HG02798 (cell line): ENCODE measurements around the gene MRGPRF.

Experiments used
- ATAC-seq: cut with Tn5 transposase; IDR thresholded peaks from one replicate; pipeline ENCODE4 v1.9.1; 2021; ENCODE audit warnings: mild to moderate bottlenecking; ENCODE audit not compliant: unreplicated experiment, poor library complexity

MRGPRF gene

GRCh38 chr11:69030301-69030700 is 17.3 kb upstream of the MRGPRF start:
- ATAC-seq = no peak

- ATAC-seq = no peak
Measured at GRCh38 chr11:69027704-69028372, 14.8 kb upstream of the MRGPRF start.

GRCh38 chr11:69024509-69024908 is 11.5 kb upstream of the MRGPRF start:
- no peak for ATAC-seq

GRCh38 chr11:69022260-69022659 is 9.2 kb upstream of the MRGPRF start:
- no peak for ATAC-seq

DNA sequence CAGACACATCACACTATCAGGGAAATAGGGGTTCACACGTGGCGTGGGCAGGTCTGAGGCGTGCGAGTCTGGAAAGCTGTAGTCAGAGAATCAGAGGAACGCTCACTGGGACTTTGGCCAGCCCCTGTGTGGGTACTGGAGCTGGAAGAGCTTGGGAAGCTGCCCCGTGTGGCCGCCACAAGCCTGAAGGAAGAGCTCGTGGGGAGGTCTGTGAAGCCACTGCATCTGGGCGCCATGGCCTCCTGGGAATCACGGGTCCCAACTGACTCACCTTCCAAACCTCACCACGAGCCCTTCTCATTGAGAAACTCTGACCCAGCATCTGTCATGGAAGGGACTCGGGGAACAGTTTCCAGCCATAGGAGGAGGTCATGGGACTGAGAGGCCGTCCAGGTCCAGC is 5.9 kb upstream of the MRGPRF start:
- no peak for ATAC-seq

DNA sequence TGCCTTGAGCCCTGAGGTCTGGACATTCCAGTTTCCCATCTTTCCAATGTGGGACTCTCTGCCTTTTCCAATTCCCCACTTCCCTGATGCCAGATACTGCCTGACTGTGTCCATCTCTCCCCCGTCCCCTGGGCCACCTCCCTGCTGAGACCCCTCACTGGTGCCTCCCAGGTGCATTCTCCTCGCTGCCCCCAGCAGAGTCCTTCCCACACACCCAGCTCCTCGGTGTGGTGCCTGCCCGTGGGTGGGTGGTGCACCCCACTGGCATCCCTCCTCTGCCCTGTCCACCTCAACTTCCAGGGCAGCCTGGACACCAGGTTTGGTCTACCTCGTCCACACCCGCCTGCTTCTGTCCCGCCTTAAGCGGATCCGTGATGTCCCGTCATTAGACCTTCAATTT is 4.9 kb upstream of the MRGPRF start:
- ATAC-seq = no peak

DNA sequence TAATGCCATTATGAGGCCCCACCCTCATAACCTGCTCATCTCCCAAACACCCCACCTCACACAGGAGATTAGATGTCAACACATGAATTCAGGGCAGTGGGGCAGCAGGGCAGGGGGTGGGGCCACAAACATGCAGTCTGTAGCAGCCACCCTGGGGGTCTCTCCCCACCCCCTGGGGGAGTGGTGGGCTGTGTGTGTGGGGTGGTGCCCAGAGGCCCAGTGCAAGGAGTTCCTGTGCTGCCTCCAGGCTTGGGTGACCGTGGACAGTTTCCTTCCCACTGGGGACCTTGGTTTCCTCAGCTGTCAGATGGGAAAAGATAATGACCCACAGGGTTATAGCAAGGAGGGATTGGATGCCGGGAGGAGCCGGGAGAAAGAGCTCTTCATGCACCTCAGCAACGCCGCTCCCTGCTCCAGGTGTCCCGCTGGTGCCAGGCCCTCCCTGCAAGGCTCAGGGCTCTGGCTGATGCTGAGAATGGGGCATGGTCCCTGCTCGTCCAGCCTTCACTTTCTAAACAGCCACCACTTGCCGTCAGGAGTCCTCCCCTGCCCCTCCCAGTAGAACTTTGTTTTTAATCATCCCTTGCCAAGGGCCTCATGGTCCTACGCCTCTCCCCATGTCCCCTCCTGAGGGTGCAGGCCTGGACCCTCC is 2.0 kb upstream of the MRGPRF start:
- no peak for ATAC-seq

DNA sequence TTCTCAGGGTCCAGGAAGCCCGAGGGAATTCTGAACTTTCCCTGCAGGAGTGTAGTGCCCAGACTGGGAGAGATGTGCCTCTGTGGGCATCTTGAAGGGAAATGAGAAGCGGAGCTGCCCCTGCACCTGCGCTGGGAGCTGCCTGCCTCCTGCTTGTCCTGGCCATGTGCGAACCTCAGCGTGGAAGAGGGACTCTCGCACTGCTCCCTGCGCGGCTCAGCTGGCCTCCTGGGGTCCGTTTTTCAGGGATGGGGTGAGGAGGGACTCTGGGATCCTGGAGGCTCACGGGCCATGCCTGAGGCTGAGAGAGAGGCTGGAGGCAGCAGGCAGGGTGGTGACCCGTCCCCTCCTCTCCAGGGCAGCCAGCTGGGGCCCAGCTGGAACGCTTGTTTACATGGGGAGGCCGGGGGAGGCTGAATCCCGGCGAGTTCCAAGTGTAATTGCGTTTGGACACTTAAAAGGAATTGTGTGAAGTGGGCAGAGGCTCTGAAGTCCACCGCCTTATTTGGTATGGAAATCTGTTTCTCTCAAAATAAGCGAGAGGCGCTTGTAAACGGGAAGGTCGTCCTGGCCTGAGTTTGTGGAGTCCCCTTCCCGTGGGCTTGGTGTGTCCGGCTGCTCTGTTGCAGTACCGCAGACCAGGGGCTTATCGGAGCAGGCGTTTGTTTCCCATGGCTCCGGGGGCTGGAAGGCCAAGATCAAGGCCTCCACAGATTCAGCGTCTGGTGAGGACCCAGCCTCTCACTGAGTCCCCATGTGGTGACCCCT is 1.2 kb upstream of the MRGPRF start:
- no peak for ATAC-seq

DNA sequence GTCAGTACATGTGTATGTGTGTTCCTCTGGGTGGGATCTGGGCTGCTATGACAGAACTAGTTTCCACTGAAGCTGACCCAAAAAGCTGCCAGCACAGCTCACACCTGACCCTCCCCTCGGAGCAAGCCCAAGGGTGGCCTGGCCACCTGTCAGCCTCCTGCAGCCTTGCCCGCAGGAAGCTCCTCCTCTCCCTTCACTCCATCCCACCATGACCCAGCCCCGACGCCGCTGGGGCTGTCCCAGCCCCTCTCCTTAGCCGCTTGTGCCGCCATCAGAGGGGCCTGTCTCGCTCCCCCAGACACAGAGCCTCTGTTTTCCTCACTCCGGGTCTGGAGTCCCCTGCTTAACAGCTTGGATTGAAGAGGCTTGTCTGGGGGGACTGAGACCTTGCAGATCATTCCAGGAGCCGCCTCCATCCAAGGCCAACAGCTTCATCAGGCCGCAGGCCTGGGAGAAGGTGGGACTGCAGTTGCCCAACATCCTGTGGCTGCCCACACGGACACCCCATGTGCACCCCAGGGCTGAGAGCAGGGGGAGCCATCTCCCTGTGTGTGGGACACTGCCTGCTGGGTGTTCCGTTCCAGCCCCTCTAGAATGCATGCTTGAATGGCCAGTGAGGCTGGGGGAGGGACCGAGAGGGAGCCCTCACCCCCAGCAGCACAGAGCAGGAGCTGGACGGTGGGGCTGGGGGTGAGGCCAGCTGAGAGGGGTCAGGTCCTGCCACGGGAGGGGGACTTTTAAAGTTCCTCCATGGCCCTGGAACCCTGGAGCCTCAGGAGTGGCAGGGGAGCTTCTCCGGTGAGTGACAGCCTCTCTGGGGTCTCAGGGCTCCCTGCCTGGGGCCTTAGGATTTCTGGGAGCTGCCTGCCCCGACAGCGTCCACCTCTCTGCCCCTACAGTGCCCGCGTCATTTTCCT is 696 bp downstream of the MRGPRF start:
- no peak for ATAC-seq

GRCh38 chr11:69011624-69012091 is 1.4 kb downstream of the MRGPRF start:
- ATAC-seq = no peak

GRCh38 chr11:69010964-69011623 is 2.0 kb downstream of the MRGPRF start:
- no peak for ATAC-seq

- ATAC-seq = no peak
Measured at GRCh38 chr11:69010361-69010891, 2.6 kb downstream of the MRGPRF start.

DNA sequence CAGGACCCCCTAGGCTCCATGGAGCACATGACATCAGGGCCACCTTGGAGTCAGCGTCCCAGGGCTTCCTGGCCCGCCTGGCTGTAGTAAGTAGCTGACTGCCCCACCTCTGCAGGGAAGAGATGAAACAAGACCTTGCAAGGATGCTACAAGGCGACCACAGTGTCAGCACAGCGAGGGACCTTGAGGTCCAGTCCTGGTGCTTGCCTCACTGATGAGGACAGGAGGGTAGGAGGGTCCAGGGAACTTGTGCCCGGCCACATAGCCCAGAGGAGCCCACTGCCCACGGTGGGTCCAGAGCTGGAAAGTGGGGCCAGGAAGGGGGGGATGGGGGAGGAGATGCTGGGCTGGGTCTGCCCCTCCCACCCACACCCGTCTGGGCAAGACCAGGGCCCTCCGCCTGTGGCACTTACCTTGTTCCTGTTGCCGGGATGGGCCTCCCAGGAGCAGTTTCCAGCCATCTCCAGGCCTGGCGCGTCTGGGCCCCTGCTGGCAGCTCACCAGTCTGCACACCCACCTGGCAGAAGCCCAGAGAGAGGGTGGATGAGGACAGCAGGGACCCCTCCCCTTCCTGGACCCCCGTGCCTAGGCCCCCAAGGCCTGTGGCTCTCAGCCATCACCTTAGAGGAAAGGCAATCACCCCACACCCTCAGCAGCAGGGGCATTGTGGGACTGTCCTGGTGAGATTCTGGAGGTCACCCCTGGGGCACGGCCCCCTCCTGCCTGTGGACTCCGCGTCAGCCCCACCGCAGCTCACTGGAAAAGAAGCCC is 3.4 kb downstream of the MRGPRF start:
- no peak for ATAC-seq

DNA sequence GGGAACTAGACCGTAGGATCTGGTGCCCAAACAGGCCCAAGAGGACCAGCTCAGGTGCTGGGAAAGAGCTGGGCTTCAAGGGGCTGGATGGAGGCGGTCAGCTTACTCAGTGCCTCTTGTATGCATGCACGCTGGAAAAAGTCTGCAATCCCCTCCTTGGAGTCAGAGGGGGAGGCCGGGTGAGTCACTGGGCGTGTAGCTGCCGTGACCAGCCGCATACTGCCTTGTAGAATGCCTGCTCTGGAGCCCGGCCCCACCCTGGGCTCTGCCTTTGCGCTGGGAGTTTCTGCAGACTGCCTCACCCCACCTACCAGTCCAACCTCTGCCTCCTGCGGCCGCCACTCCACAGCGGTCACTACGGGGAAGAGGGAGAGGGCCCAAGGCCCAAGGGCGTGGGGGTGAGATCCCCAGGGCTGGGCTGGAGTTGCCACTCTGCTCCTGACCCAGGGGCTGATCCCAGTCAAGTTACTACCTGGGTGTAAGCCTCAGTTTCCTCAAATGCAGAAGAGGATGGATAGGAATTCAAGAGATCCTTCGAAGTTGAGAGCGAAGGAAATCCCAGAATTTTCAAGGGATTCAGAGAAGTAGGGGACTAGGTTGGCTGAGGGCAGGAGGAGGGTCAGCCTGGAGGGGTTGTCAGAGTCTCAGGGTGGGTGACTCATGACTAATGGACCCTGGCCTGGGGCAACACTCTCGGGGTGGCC is 4.2 kb downstream of the MRGPRF start:
- ATAC-seq = no peak

DNA sequence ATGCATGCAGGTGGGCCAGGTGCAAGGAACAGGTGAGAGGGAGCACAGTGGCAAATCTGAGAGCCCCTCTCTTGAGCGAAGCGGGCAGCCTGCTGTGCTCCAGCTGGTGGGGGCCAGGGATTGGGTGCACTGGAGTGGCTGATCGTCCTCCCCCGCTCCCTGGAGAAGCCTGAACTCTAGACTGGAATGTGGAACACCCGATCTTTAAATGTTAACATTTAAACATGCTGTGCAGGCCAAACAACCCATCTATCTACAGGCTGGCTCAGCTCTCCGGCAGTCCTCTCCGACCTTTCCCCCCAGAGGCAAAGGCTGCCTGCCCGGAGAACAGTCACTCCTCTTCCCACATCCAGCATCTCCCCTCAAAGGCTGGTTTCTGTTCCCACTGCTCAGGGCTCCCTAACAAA is 5.1 kb downstream of the MRGPRF start:
- no peak for ATAC-seq

- ATAC-seq = no peak
Measured at GRCh38 chr11:69006816-69007215, 6.2 kb downstream of the MRGPRF start.

DNA sequence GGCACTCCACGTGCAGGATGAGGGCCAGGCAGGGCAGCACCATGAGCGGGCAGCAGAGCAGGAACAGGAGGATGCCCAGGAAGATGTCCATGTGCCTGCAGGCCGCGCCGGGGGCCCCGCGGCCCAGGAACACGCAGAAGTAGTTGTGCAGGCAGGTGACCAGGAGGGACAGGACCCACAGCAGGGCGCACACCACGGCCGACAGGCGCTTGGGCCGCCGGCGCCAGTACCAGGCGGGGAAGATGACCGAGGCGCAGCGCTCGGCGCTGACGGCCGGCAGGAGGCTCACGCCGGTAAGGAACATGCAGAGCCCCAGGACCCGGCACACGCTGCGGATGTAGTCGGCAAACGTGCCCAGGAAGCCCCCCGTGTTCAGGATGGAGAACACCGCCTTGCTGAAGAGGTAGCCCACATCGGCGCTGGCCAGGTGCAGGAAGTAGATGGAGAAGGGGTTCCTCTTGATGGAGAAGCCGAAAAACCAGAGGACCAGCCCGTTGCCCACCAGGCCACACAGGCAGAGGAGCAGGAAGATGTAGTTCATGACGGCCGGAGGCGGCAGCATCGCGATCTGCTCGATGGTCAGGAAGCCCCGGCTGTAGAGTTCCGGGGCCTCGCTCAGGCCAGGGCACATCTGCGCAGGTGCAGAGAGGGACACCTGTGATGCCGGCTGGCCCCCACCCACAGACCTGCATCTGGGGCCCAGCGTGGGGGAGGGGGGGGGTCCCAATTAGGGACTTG is 7.2 kb downstream of the MRGPRF start:
- no peak for ATAC-seq
